TTC549 (cell line): ENCODE results near the gene OR1D2.
"Not testable (repeated sequence)": the region's sequence is repeated elsewhere in the genome, so short reads cannot be mapped to it uniquely, and the experiment has no call there.

Source experiments
- FAIRE-seq: peaks from 2 replicates; lab custom pipeline; 2012; peaks lifted over from hg19 to GRCh38; lab: Jason Lieb, UNC

The OR1D2 gene

GRCh38 chr17:3104322-3104721, at the start of gene OR1D2:
Gene OR1D2, minus strand, starts transcription at chr17:3104422. Its CDS starts 11,426 bp downstream, at chr17:3092996.
- no peak for FAIRE-seq

- not testable (repeated sequence) for FAIRE-seq
Observed at GRCh38 chr17:3137494-3137893, 33.3 kb upstream of the OR1D2 start.

- no peak for FAIRE-seq
Observed at GRCh38 chr17:3127451-3127850, 23.2 kb upstream of the OR1D2 start, which contains the start of gene OR1G1. Gene OR1G1, minus strand, starts transcription at chr17:3127551. Its CDS starts 0 bp downstream, at chr17:3127551.

GRCh38 chr17:3073850-3074249, 30.4 kb downstream of the OR1D2 start:
- not testable (repeated sequence) for FAIRE-seq

- not testable (repeated sequence) for FAIRE-seq
Observed at GRCh38 chr17:3065192-3065591, 39.0 kb downstream of the OR1D2 start.

GRCh38 chr17:3063507-3063906, 40.7 kb downstream of the OR1D2 start, which contains the start of gene OR1D5:
Gene OR1D5, minus strand, starts transcription at chr17:3063607. Its CDS starts 0 bp downstream, at chr17:3063607.
- not testable (repeated sequence) for FAIRE-seq

GRCh38 chr17:3062824-3063377, 41.3 kb downstream of the OR1D2 start:
- not testable (repeated sequence) for FAIRE-seq

- FAIRE-seq: not testable (repeated sequence)
Observed at GRCh38 chr17:3054868-3055267, 49.4 kb downstream of the OR1D2 start.

- no peak for FAIRE-seq
Observed at GRCh38 chr17:3049705-3050295, 54.4 kb downstream of the OR1D2 start.

GRCh38 chr17:3048727-3049471, 55.3 kb downstream of the OR1D2 start:
- peak; percentile 91 for FAIRE-seq

- no peak for FAIRE-seq
Observed at GRCh38 chr17:3046753-3047152, 57.5 kb downstream of the OR1D2 start.

- FAIRE-seq: no peak
Observed at GRCh38 chr17:3043737-3044365, 60.4 kb downstream of the OR1D2 start.

- no peak for FAIRE-seq
Observed at GRCh38 chr17:3040882-3041281, 63.3 kb downstream of the OR1D2 start.

- FAIRE-seq: no peak
Observed at GRCh38 chr17:3039736-3040135, 64.5 kb downstream of the OR1D2 start.

GRCh38 chr17:3038941-3039340, 65.3 kb downstream of the OR1D2 start:
- FAIRE-seq: no peak
